ENCODE data around the gene TDRD9. TPM values are rescaled to one million over a fixed set of nuclear protein-coding genes. Genes with fewer than 3 reads are reported as not detected.

The TDRD9 gene
- total RNA-seq, 1 experiment from 2014 or later = not detected

- Histone ChIP-seq H3K27ac (ENCODE audit: low read depth, low read length, poor library complexity, severe bottlenecking) (no peak overlapping the region), H3K4me3 (ENCODE audit: low read depth, low read length, poor library complexity, severe bottlenecking) (no peak overlapping the region), H3K27me3 (replicated peaks; ENCODE audit: insufficient read depth, low read depth, low read length, poor library complexity) (peaks cover 6% of the 10 kb centered on the region), H3K9me3 (ENCODE audit: low read depth, low read length, poor library complexity, severe bottlenecking) (no peaks in the 10 kb centered on the region), H3K36me3 (ENCODE audit: insufficient read depth, low read length, poor library complexity, severe bottlenecking) (no peaks in the 10 kb centered on the region), H3K4me1 (ENCODE audit: insufficient read depth, low read length, poor library complexity, severe bottlenecking) (no peaks in the 10 kb centered on the region)
- DNase-seq (ENCODE audit: low spot score) = no peak
- ChIA-PET POLR2A (ENCODE audit: low non-redundant PET) (no interaction called here), CTCF (no interaction called here)
- intact Hi-C loops (cut with micrococcal nuclease; ENCODE audit: unreplicated experiment) = no loop called here
- no TSS peak for BruUV-seq (replicated peaks)
- TF ChIP-seq CTCF (conservative IDR thresholded peaks at IDR 0.05; ENCODE audit: low read depth, low read length) = no peak
- no peak for TF ChIP-seq EZH2 (IDR thresholded peaks at IDR 0.05; ENCODE audit: borderline replicate concordance, low read depth, low read length, poor library complexity, severe bottlenecking)
These were observed 115.8 kb downstream of the TDRD9 start for GRCh38 chr14:104044016-104044415.

GRCh38 chr14:104047761-104048160, 119.5 kb downstream of the TDRD9 start:
- ChIA-PET POLR2A (ENCODE audit: low non-redundant PET) (no interaction called here), CTCF (no interaction called here)
- intact Hi-C loops (cut with micrococcal nuclease; ENCODE audit: unreplicated experiment) = no loop called here
- H3K4me3 ChIP-seq (ENCODE audit: low read depth, low read length, poor library complexity, severe bottlenecking) = no peak overlapping the region
- H3K27me3 ChIP-seq (replicated peaks; ENCODE audit: insufficient read depth, low read depth, low read length, poor library complexity) = no peaks in the 10 kb centered on the region
- no peaks in the 10 kb centered on the region for H3K36me3 ChIP-seq (ENCODE audit: insufficient read depth, low read length, poor library complexity, severe bottlenecking)
- TF ChIP-seq CTCF (conservative IDR thresholded peaks at IDR 0.05; ENCODE audit: low read depth, low read length) (no peak), EZH2 (IDR thresholded peaks at IDR 0.05; ENCODE audit: borderline replicate concordance, low read depth, low read length, poor library complexity, severe bottlenecking) (no peak)
- BruUV-seq (replicated peaks) = no TSS peak
- no peak for DNase-seq (ENCODE audit: low spot score)
- no peak overlapping the region for H3K27ac ChIP-seq (ENCODE audit: low read depth, low read length, poor library complexity, severe bottlenecking)
- H3K9me3 ChIP-seq (ENCODE audit: low read depth, low read length, poor library complexity, severe bottlenecking) = no peaks in the 10 kb centered on the region
- H3K4me1 ChIP-seq (ENCODE audit: insufficient read depth, low read length, poor library complexity, severe bottlenecking) = no peaks in the 10 kb centered on the region

- Histone ChIP-seq H3K27ac (ENCODE audit: low read depth, low read length, poor library complexity, severe bottlenecking) (no peak overlapping the region), H3K9me3 (ENCODE audit: low read depth, low read length, poor library complexity, severe bottlenecking) (no peaks in the 10 kb centered on the region), H3K4me3 (ENCODE audit: low read depth, low read length, poor library complexity, severe bottlenecking) (no peak overlapping the region), H3K36me3 (ENCODE audit: insufficient read depth, low read length, poor library complexity, severe bottlenecking) (no peaks in the 10 kb centered on the region), H3K27me3 (replicated peaks; ENCODE audit: insufficient read depth, low read depth, low read length, poor library complexity) (no peaks in the 10 kb centered on the region), H3K4me1 (ENCODE audit: insufficient read depth, low read length, poor library complexity, severe bottlenecking) (no peaks in the 10 kb centered on the region)
- CTCF ChIA-PET = no interaction called here
- no peak for DNase-seq (ENCODE audit: low spot score)
- TF ChIP-seq CTCF (conservative IDR thresholded peaks at IDR 0.05; ENCODE audit: low read depth, low read length) (no peak), EZH2 (IDR thresholded peaks at IDR 0.05; ENCODE audit: borderline replicate concordance, low read depth, low read length, poor library complexity, severe bottlenecking) (no peak)
- POLR2A ChIA-PET (ENCODE audit: low non-redundant PET) = interaction anchor here (0.7 kb wide), 1 partner anchor 272 kb away, joined by 4 read pairs; no protein-coding TSS in a partner anchor
- intact Hi-C loops (cut with micrococcal nuclease; ENCODE audit: unreplicated experiment) = no loop called here
- no TSS peak for BruUV-seq (replicated peaks)
These were observed 120.7 kb downstream of the TDRD9 start for GRCh38 chr14:104048758-104049507.
